Measurements from ENCODE around the gene KIF16B.

DNA sequence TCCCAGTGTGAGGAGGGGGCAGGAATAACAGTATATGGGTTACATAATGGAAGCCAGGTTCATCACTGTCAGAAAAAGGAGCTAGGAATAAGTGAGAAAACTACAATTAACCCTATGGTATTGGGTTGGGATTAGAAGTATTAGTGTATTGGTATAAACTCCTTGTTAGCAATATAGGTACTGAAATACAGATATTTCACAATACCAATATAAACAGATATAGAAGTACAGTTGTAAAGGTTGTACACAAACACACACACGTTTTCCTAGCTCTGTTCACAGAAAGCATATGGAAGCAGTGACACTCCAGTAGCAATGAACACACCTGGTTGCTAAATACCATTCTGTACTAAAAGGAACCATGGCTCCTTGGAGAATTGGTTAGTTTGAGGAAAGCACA is 148.5 kb downstream of the KIF16B start:
- TF ChIP-seq POLR2AphosphoS5 (IDR thresholded peaks at IDR 0.05): no peak
- TF ChIP-seq, protein P1, sequence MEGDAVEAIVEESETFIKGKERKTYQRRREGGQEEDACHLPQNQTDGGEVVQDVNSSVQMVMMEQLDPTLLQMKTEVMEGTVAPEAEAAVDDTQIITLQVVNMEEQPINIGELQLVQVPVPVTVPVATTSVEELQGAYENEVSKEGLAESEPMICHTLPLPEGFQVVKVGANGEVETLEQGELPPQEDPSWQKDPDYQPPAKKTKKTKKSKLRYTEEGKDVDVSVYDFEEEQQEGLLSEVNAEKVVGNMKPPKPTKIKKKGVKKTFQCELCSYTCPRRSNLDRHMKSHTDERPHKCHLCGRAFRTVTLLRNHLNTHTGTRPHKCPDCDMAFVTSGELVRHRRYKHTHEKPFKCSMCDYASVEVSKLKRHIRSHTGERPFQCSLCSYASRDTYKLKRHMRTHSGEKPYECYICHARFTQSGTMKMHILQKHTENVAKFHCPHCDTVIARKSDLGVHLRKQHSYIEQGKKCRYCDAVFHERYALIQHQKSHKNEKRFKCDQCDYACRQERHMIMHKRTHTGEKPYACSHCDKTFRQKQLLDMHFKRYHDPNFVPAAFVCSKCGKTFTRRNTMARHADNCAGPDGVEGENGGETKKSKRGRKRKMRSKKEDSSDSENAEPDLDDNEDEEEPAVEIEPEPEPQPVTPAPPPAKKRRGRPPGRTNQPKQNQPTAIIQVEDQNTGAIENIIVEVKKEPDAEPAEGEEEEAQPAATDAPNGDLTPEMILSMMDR (IDR thresholded peaks at IDR 0.05): no peak

Data from sigmoid colon (tissue), 4 donors.